Lung (tissue), 12 donors: ENCODE data around the gene SCYGR7. TPM values are rescaled to one million over a fixed set of nuclear protein-coding genes. Genes with fewer than 3 reads are reported as not detected.
"Not testable (repeated sequence)": the region's sequence is repeated elsewhere in the genome, so short reads cannot be mapped to it uniquely, and the experiment has no call there.

ENCODE experiments used
- ATAC-seq: fragments of 200-7000 bp; cut with Tn5 transposase; one replicate; pipeline ENCODE4 v1.9.1; 2020; ENCODE audit warnings: moderate number of reproducible peaks; ENCODE audit not compliant: insufficient read depth, low FRiP score
- DNase-seq, 3 donors: peaks; one replicate each; pipeline ENCODE4 v3.0.0-alpha.2; 2013 to 2017
- H3K27ac ChIP-seq, 2 donors: one replicate each; pipeline ENCODE4 v1.5.1; 2013; ENCODE audit warnings: mild to moderate bottlenecking in 2 of 2, moderate library complexity in 2 of 2, control low read depth in 1 of 2, inconsistent platforms in 1 of 2, low read depth in 1 of 2, low read length in 1 of 2
- H3K27me3 ChIP-seq, 3 donors: one replicate each; pipeline ENCODE4 v1.5.1; 2013; ENCODE audit warnings: low read length in 2 of 3; ENCODE audit not compliant: control insufficient read depth in 3 of 3, insufficient read depth in 3 of 3
- H3K36me3 ChIP-seq, 4 donors: one replicate each; pipeline ENCODE4 v1.5.1; 2013; ENCODE audit warnings: low read length in 4 of 4, mild to moderate bottlenecking in 1 of 4, moderate library complexity in 1 of 4; ENCODE audit not compliant: control insufficient read depth in 4 of 4, insufficient read depth in 4 of 4
- H3K4me1 ChIP-seq, 5 donors: one replicate each; pipeline ENCODE4 v1.5.1; 2013; ENCODE audit warnings: low read length in 5 of 5, mild to moderate bottlenecking in 2 of 5, moderate library complexity in 1 of 5; ENCODE audit not compliant: control insufficient read depth in 5 of 5, insufficient read depth in 5 of 5
- H3K4me3 ChIP-seq: one replicate; pipeline ENCODE4 v1.5.1; 2013; ENCODE audit warnings: mild to moderate bottlenecking, control low read depth, moderate library complexity
- H3K9ac ChIP-seq, 2 donors: one replicate each; pipeline ENCODE4 v1.5.1; 2013; ENCODE audit warnings: low read length in 2 of 2, control low read depth in 1 of 2; ENCODE audit not compliant: insufficient read depth in 1 of 2
- H3K9me3 ChIP-seq, 4 donors: one replicate each; pipeline ENCODE4 v1.5.1; 2013; ENCODE audit warnings: low read length in 3 of 4, mild to moderate bottlenecking in 1 of 4, moderate library complexity in 1 of 4; ENCODE audit not compliant: control insufficient read depth in 4 of 4, insufficient read depth in 3 of 4
- WGBS, 2 donors: extraction: QIAGEN DNeasy Blood & Tissue Kit; methylation state at CpG; one replicate each; pipeline ENCODE4 v1.1.7; 2013; 5-methylcytosine and 5-hydroxymethylcytosine counted together
- polyA plus RNA-seq, 2 donors: library from polyadenylated mRNA; stranded (reverse); fragments of 200-250 nt; gene quantifications; one replicate each; pipeline ENCODE4 v1.2.1, GENCODE V29; 2013
- total RNA-seq, 2 donors: library from RNA; depleted of rRNA in 1 of 2; stranded (reverse); fragments of >200 nt in 1 of 2; gene quantifications; one replicate each; pipeline ENCODE4 v1.2.1, GENCODE V29; 2014 to 2021
- TF ChIP-seq, protein P1 (sequence below): IDR thresholded peaks from 2 replicates; pipeline ENCODE4 v1.5.1; 2012; ENCODE audit warnings: mild to moderate bottlenecking; ENCODE audit errors: control extremely low read depth, extremely low read depth
- donor health status: control.
- donor health status: control.
- donor health status: Bipolar disorder and iron deficiency.
- donor health status: healthy.
- donor health status: DM: yes; HTN: yes; CAD: no.

Gene SCYGR7
- total and polyA plus RNA-seq, 4 donors: not detected

DNA sequence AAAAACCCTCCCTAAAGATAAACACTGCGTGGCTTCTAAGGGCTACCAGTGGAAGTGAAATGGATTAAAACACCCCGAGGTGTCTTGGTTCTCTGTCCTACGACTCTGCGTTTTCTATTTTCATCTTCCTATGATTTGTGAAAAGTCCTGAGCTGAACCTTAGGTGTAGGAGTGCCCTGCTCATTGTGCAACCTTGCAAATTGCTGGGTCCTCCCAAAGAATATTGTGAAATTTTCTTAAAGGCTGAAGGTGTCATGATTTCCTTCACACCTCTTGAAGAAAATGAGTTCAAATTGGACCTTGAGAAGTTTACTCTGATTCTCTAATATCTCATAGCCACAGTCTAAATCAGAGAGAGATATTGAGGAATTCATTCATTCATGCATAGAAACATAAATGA lies 8.5 kb upstream of the SCYGR7 start:
- no peak overlapping the region for H3K9ac ChIP-seq

GRCh38 chr2:227720680-227721079 lies 7.5 kb upstream of the SCYGR7 start:
- Histone ChIP-seq H3K9me3 (no peaks in the 10 kb centered on the region), H3K4me3 (no peak overlapping the region), H3K36me3 (no peaks in the 10 kb centered on the region), H3K27me3 (no peaks in the 10 kb centered on the region), H3K4me1 (peaks cover 0 to 8% (median 0%) of the 10 kb centered on the region in 5 donors), H3K9ac (no peak overlapping the region), H3K27ac (no peak overlapping the region)
- 90 to 92% methylated on average over 4 of the region's 4 CpGs for WGBS, 2 donors
- DNase-seq: no peak
- ATAC-seq: no peak
- TF ChIP-seq, protein P1, sequence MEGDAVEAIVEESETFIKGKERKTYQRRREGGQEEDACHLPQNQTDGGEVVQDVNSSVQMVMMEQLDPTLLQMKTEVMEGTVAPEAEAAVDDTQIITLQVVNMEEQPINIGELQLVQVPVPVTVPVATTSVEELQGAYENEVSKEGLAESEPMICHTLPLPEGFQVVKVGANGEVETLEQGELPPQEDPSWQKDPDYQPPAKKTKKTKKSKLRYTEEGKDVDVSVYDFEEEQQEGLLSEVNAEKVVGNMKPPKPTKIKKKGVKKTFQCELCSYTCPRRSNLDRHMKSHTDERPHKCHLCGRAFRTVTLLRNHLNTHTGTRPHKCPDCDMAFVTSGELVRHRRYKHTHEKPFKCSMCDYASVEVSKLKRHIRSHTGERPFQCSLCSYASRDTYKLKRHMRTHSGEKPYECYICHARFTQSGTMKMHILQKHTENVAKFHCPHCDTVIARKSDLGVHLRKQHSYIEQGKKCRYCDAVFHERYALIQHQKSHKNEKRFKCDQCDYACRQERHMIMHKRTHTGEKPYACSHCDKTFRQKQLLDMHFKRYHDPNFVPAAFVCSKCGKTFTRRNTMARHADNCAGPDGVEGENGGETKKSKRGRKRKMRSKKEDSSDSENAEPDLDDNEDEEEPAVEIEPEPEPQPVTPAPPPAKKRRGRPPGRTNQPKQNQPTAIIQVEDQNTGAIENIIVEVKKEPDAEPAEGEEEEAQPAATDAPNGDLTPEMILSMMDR: no peak

More for the DNA sequence above, 8.5 kb upstream of the SCYGR7 start:
- Histone ChIP-seq H3K4me3 (no peak overlapping the region), H3K27ac (no peak overlapping the region), H3K27me3 (no peaks in the 10 kb centered on the region), H3K4me1 (peaks cover 0 to 8% (median 0%) of the 10 kb centered on the region in 5 donors), H3K36me3 (no peaks in the 10 kb centered on the region), H3K9me3 (no peaks in the 10 kb centered on the region)
- ATAC-seq: no peak
- WGBS, 2 donors: 81 to 83% methylated on average over 4 of the region's 4 CpGs
- TF ChIP-seq, protein P1: no peak
- DNase-seq: no peak

GRCh38 chr2:227722821-227723220 lies 5.3 kb upstream of the SCYGR7 start:
- not testable (repeated sequence) for ATAC-seq, H3K9ac ChIP-seq, H3K27ac ChIP-seq, H3K4me1 ChIP-seq, H3K27me3 ChIP-seq, H3K9me3 ChIP-seq, H3K36me3 ChIP-seq, H3K4me3 ChIP-seq
- 71 to 85% methylated on average over 7 of the region's 7 CpGs for WGBS, 2 donors
- peak in 2 of 3 donors; percentile 10 to 53 for DNase-seq

GRCh38 chr2:227724394-227725039 lies 3.6 kb upstream of the SCYGR7 start, which contains the start of gene SCYGR6:
SCYGR6 (minus strand) TSS chr2:227724757; CDS start chr2:227724757, 0 bp downstream.
- Histone ChIP-seq H3K4me1 (peaks cover 0 to 8% (median 0%) of the 10 kb centered on the region in 5 donors), H3K4me3 (no peak within 1 kb of the TSS), H3K9ac (no peak within 1 kb of the TSS), H3K27ac (no peak within 1 kb of the TSS), H3K36me3 (no peaks in the 10 kb centered on the region), H3K9me3 (no peaks in the 10 kb centered on the region), H3K27me3 (no peaks in the 10 kb centered on the region)
- TF ChIP-seq, protein P1: no peak
- DNase-seq (no peak), ATAC-seq (no peak)
- 87 to 95% methylated on average over 10 to 15 of the region's 15 CpGs for WGBS, 2 donors
